ENCODE data around the gene TSSC4.

GRCh38 chr11:2441171-2441570 is 40.6 kb downstream of the TSSC4 start:
- TF ChIP-seq, protein P1, sequence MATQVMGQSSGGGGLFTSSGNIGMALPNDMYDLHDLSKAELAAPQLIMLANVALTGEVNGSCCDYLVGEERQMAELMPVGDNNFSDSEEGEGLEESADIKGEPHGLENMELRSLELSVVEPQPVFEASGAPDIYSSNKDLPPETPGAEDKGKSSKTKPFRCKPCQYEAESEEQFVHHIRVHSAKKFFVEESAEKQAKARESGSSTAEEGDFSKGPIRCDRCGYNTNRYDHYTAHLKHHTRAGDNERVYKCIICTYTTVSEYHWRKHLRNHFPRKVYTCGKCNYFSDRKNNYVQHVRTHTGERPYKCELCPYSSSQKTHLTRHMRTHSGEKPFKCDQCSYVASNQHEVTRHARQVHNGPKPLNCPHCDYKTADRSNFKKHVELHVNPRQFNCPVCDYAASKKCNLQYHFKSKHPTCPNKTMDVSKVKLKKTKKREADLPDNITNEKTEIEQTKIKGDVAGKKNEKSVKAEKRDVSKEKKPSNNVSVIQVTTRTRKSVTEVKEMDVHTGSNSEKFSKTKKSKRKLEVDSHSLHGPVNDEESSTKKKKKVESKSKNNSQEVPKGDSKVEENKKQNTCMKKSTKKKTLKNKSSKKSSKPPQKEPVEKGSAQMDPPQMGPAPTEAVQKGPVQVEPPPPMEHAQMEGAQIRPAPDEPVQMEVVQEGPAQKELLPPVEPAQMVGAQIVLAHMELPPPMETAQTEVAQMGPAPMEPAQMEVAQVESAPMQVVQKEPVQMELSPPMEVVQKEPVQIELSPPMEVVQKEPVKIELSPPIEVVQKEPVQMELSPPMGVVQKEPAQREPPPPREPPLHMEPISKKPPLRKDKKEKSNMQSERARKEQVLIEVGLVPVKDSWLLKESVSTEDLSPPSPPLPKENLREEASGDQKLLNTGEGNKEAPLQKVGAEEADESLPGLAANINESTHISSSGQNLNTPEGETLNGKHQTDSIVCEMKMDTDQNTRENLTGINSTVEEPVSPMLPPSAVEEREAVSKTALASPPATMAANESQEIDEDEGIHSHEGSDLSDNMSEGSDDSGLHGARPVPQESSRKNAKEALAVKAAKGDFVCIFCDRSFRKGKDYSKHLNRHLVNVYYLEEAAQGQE (IDR thresholded peaks at IDR 0.05; ENCODE audit: insufficient read depth in 1 of 2, low read depth in 2 of 2, low read length in 2 of 2) = no peak
- no peak for TF ChIP-seq POLR2AphosphoS5 (IDR thresholded peaks at IDR 0.05; ENCODE audit: low read depth, low read length)
- no peak for TF ChIP-seq FOXP2 (optimal IDR thresholded peaks at IDR 0.05; ENCODE audit: borderline replicate concordance, extremely low read depth, extremely low read length, insufficient read depth)
- TF ChIP-seq TAF1 (IDR thresholded peaks at IDR 0.05; ENCODE audit: borderline replicate concordance, insufficient read depth, low read length) = no peak
- no peak for TF ChIP-seq SIN3A (IDR thresholded peaks at IDR 0.05; ENCODE audit: borderline replicate concordance, insufficient read depth, low read length)
